ENCODE results near the gene TRPM6.

GRCh38 chr9:74921737-74922136 lies 34.0 kb upstream of the TRPM6 start:
- TF ChIP-seq YY1 (IDR thresholded peaks at IDR 0.05; ENCODE audit: low read depth) (no peak), TAF1 (IDR thresholded peaks at IDR 0.05; ENCODE audit: low read depth) (no peak), CEBPB (IDR thresholded peaks at IDR 0.05) (no peak), NFIC (IDR thresholded peaks at IDR 0.05) (no peak), CREB1 (IDR thresholded peaks at IDR 0.05; ENCODE audit: low read depth) (no peak), TCF12 (IDR thresholded peaks at IDR 0.05; ENCODE audit: low read depth) (no peak), EP300 (IDR thresholded peaks at IDR 0.05; ENCODE audit: borderline replicate concordance) (no peak), USF1 (IDR thresholded peaks at IDR 0.05) (no peak), EGR1 (IDR thresholded peaks at IDR 0.05) (no peak), FOXM1 (IDR thresholded peaks at IDR 0.05; ENCODE audit: borderline replicate concordance, low read depth) (no peak)

Data from Ishikawa (cell line).